Gastrocnemius medialis (tissue), 4 donors: ENCODE results near the gene GRIN1.

Source experiments
- POLR2A ChIP-seq, 2 donors: fragments of 450-650 bp; IDR thresholded peaks; one replicate each; pipeline ENCODE4 v1.6.1; 2017; ENCODE audit warnings: antibody characterized with exemption in 2 of 2, mild to moderate bottlenecking in 2 of 2, moderate library complexity in 2 of 2
- TF ChIP-seq, protein P1 (sequence below), 5 experiments: fragments of 450-650 bp in 3 of 5; fragments of 200-600 bp in 2 of 5; sonication (generic) in 2 of 5; IDR thresholded peaks in 4 of 5; conservative IDR thresholded peaks in 1 of 5; 1 replicate in 4 of 5; 2 replicates in 1 of 5; pipeline ENCODE4 v1.5.1; 2016 to 2019; ENCODE audit warnings: antibody characterized with exemption in 5 of 5, mild to moderate bottlenecking in 3 of 5, moderate library complexity in 3 of 5

GRCh38 chr9:137214620-137215019 lies 75.7 kb downstream of the GRIN1 start:
- TF ChIP-seq, protein P1, sequence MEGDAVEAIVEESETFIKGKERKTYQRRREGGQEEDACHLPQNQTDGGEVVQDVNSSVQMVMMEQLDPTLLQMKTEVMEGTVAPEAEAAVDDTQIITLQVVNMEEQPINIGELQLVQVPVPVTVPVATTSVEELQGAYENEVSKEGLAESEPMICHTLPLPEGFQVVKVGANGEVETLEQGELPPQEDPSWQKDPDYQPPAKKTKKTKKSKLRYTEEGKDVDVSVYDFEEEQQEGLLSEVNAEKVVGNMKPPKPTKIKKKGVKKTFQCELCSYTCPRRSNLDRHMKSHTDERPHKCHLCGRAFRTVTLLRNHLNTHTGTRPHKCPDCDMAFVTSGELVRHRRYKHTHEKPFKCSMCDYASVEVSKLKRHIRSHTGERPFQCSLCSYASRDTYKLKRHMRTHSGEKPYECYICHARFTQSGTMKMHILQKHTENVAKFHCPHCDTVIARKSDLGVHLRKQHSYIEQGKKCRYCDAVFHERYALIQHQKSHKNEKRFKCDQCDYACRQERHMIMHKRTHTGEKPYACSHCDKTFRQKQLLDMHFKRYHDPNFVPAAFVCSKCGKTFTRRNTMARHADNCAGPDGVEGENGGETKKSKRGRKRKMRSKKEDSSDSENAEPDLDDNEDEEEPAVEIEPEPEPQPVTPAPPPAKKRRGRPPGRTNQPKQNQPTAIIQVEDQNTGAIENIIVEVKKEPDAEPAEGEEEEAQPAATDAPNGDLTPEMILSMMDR (IDR thresholded peaks at IDR 0.05 in 4 of 5, conservative IDR thresholded peaks at IDR 0.05 in 1 of 5) = no peak
- no peak for TF ChIP-seq POLR2A (IDR thresholded peaks at IDR 0.05)
